G401 (cell line): Measurements from ENCODE around the gene UGT1A7. TPM values are rescaled to one million over a fixed set of nuclear protein-coding genes. Genes with fewer than 3 reads are reported as not detected.
A peak's percentile ranks its signal among the peaks of the same experiment; 100 is the strongest.
"Not testable (repeated sequence)": the region's sequence is repeated elsewhere in the genome, so short reads cannot be mapped to it uniquely, and the experiment has no call there.

Experiments used
- DNase-seq: peaks from one replicate; pipeline ENCODE4 v3.0.0-alpha.2; 2015; ENCODE audit warnings: low spot score
- in situ Hi-C: cut with HindIII; loops from 2 replicates; pipeline ENCODE4 v1.10.0; 2016; ENCODE audit warnings: low sequenced_read_pairs, mixed read lengths
- total RNA-seq: library from RNA; depleted of rRNA; stranded (reverse); fragments of >200 nt; shearing (Covaris generic); gene quantifications from 2 replicates; pipeline ENCODE4 v1.2.3, GENCODE V29; 2014

Gene UGT1A7
- total RNA-seq, 1 experiment from 2014 or later = not detected

- in situ Hi-C loops = no loop called here
- no peak for DNase-seq
These were observed 26.4 kb downstream of the UGT1A7 start for GRCh38 chr2:233707940-233708644.

DNA sequence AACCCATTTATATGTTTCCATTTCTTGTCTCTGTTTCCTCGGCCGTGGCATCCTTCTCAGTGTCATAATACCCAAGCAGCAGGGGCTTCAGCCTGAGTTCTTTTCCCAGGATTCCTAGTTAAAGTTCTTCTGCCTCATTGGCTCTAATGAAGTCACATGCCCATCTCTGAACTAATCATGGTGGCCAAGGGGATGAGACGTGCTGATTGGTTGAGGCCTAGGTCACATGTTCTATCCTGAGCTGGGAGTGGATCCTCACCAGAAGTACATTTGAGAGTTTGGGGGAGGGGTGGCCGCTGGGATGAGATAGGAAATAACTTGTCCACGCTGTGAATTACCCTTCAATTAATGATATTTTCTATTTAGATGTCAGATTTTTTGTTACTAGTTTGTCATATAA, 27.2 kb downstream of the UGT1A7 start:
- no peak for DNase-seq
- in situ Hi-C loops = no loop called here

DNA sequence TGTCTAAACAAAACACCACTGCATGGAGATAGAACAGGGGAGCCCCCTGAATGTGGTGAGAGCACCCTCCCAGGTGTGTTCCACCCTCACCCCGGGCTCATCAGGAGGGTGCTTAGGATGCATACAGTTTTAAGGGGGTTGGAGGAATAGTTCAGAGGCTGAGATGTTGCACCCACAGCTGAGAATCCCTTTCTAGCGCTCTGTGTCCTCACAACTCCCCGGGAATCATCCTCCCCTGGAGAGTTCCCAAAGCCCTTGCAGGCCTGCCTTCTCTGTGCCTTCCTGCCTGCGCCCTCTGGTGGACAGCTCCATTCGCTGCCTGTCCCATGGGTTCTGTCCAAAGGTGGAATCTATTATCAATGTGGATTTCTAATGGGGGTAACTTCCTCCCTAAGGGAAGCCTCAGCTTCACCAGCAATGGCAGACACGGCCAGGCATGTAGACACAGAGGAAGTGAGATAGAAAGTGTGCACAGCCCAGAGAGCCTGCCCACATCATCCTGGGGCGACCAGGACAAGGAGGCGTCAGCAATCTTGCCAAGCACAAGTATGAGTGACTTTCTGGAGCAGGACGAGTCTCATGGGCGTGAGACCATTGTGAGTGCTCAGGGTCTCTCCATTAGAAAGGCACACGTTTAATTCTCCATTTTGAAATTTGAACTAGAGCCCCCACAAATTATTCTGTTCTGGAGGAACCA, 29.8 kb downstream of the UGT1A7 start:
- in situ Hi-C loops = no loop called here
- DNase-seq = peak; percentile 53

DNA sequence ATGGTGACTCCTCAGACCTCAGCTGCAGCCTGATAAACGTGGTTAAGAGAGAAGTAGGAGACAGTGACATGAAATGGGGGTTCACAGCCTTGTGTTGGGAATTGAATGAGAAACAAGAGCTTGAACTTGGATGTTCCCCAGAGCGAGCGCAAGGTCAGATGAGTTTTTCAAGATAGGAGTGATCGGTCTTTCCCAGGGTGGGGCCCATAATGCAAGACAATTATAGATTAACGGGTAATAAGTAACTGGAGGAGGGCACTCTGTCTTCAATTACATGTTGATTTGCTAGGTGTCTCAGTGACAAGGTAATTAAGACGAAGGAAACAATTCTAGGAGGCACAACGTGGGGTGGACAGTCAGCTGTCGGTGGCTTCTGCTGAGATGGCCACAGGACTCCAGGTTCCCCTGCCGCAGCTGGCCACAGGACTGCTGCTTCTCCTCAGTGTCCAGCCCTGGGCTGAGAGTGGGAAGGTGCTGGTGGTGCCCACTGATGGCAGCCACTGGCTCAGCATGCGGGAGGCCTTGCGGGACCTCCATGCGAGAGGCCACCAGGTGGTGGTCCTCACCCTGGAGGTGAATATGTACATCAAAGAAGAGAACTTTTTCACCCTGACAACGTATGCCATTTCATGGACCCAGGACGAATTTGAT, 31.0 kb downstream of the UGT1A7 start, which contains the start of gene UGT1A5:
TSS of gene UGT1A5 (plus strand) at position 297 of the 651 bp plus-strand sequence. CDS start at position 382, 85 bp downstream.
- in situ Hi-C loops = no loop called here
- no peak for DNase-seq

DNA sequence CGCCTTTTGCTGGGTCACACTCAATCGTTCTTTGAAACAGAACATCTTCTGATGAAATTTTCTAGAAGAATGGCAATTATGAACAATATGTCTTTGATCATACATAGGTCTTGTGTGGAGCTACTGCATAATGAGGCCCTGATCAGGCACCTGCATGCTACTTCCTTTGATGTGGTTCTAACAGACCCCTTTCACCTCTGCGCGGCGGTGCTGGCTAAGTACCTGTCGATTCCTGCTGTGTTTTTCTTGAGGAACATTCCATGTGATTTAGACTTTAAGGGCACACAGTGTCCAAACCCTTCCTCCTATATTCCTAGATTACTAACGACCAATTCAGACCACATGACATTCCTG, 31.5 kb downstream of the UGT1A7 start:
- DNase-seq = no peak
- in situ Hi-C loops = no loop called here

DNA sequence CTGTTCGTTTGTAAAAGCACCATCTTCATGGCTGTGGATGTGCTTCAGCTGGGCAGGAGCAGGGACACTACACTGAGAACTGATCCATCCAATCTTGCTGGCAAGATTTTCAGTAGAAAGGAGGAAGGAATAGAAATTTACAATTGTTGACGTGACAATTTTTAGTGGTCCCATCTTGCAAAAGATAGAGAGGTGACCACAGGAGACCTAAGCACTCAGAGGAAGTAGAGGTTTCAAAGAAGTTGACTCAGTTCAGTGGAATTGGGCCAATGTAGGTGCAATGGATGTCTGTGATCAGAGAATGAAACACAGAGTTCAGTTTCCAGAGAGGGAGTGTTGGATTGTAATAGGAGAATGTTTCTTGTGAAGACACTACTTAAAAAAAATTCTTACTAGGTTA, 32.4 kb downstream of the UGT1A7 start:
- in situ Hi-C loops = no loop called here
- DNase-seq = no peak

DNA sequence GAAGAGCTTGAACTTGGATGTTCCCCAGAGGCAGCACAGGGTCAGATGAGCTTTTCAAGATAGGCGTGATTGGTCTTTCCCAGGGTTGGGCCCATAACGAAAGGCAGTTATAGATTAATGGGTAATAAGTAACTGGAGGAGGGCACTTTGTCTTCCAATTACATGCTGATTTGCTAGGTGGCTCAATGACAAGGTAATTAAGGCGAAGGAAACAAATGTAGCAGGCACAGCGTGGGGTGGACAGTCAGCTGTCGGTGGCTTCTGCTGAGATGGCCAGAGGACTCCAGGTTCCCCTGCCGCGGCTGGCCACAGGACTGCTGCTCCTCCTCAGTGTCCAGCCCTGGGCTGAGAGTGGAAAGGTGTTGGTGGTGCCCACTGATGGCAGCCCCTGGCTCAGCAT, 36.9 kb downstream of the UGT1A7 start, which contains the start of gene UGT1A4:
TSS of gene UGT1A4 (plus strand) at position 185 of the 400 bp plus-strand sequence. CDS start at position 270, 85 bp downstream.
- no peak for DNase-seq
- in situ Hi-C loops = no loop called here

DNA sequence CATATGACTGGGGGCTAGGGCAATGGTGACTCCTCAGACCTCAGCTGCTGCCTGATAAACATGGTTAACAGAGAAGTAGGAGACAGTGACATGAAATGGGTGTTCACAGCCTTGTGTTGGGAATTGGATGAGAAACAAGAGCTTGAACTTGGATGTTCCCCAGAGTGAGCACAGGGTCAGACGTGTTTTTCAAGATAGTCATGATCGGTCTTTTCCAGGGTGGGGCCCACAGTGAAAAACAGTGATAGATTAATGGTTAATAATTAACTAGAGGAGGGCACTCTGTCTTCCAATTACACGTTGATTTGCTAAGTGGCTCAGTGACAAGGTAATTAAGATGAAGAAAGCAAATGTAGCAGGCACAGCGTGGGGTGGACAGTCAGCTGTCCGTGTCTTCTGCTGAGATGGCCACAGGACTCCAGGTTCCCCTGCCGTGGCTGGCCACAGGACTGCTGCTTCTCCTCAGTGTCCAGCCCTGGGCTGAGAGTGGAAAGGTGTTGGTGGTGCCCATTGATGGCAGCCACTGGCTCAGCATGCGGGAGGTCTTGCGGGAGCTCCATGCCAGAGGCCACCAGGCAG, 47.1 kb downstream of the UGT1A7 start, which contains the start of gene UGT1A3:
TSS of gene UGT1A3 (plus strand) at position 320 of the 579 bp plus-strand sequence. CDS start at position 405, 85 bp downstream.
- in situ Hi-C loops = no loop called here
- DNase-seq = no peak

DNA sequence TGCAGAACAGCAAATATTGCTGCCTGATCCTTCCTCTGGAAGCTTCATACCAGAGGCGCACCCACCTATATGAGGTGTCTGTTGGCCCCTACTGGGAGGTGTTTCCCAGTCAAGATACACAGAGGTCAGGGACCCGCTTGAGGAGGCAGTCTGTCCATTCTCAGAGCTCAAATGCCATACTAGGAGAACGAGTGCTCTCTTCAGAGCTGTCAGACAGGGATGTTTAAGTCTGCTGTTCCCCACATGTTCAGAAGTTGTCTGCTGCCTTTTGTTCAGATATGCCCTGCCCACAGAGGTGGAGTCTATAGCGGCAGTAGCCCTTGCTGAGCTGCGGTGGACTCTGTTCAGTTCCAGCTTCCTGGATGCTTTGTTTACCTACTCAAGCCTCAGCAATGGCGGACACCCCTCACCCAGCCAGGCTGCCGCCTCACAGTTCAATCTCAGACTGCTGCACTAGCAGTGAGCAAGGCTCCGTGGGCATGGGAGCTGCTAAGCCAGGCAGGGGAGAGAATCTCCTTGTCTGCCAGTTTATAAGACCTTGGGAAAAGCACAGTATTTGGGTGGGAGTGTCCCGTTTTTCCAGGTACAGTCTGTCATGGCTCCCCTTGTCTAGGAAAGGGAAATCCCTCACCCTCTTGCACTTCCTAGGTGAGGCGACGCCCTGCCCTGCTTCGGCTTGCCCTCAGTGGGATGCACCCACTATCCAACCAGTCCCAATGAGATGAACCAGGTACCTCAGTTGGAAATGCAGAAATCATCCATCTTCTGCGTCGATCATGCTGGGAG, 55.4 kb downstream of the UGT1A7 start:
- in situ Hi-C loops = not testable (repeated sequence)

DNA sequence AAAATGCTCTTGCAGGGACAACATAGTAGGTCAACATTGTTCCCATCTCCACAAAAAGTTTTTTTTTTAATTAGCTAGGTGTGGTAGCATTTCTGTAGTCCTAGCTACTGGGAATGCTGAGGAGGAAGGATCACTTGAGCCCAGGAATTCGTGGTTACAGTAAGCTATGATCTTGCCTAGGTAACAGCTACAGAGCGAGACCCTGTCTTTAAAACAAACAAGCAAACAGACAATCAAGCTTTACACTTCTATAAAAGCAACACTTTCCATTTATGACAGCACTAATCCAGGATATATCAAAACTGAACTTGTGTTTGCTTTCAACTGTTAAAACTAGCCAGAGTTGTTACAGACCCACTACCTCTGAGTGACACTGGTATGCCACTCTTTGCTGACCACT, 59.2 kb downstream of the UGT1A7 start:
- no peak for DNase-seq
- in situ Hi-C loops = no loop called here

More for the DNA sequence above, 55.4 kb downstream of the UGT1A7 start:
- DNase-seq = not testable (repeated sequence)

DNA sequence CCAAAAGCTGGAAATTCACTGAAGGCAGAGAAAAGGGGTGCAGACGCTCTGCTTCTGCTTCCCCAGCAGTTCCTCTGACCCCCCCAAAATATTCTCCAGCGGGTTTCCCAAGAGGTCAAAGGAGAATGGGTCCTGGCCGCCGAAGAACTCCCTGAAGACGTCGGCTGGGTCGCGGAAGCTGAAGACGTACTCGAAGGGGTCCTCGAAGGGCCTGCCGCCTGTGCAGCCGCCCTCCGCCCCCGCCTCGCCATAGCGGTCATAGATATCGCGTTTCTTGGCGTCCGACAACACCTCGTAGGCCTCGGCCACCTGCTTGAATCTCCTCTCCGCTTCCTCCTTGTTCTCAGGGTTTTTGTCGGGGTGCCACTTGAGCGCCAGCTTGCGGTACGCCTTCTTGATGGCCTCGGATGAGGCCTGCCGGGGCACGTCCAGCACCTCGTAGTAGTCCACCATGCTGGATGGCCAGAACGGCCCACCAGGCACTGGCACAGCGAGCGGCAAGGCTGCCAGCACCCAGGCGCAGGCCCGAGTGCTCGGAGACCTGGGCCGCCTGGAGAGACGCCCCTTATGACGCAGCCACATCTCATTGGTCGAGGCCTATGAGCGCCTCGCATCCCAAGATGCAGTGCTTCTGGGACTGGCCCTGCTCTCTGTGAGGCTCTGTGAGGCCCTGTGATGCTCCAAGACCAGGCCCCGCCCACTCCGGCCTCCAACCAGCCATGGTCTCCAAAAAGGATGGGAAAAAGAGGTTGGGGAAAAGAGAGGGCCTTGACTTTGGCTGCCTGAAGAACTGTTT, 62.0 kb downstream of the UGT1A7 start:
- in situ Hi-C loops = no loop called here
- no peak for DNase-seq

- in situ Hi-C loops = no loop called here
- DNase-seq = no peak
These were observed 63.5 kb downstream of the UGT1A7 start for GRCh38 chr2:233745073-233745755.

- DNase-seq, in situ Hi-C loops: not testable (repeated sequence)
These were observed 64.1 kb downstream of the UGT1A7 start for GRCh38 chr2:233745838-233746237.

DNA sequence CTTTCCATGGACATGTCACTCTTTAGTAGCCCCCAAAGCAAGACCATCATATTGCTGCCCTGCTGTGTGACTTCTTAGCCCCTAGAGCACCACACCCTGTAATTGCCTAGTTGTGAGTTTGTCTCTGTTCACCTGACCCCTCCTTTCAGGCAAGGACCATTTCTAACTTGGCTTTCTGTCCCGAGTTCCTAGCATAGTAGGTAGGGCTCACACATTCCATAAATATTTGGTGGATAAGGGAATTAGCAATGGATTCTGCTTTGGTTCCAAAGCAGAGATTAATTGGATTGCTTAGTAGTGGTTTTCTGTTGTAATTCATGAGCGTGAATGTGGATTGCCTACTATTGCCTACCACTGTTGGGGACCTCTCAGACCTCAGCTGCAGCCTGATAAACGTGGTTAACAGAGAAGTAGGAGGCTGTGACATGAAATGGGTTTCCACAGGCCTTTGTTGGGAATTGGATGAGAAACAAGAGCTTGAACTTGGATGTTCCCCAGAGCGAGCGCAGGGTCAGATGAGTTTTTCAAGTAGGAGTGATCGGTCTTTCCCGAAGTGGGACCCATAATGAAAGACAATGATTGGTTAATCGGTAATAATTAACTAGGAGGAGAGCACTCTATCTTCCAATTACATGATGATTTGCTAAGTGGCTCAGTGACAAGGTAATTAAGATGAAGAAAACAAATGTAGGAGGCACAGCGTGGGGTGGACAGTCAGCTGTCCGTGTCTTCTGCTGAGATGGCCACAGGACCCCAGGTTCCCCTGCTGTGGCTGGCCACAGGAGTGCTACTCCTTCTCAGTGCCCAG, 65.0 kb downstream of the UGT1A7 start:
- no peak for DNase-seq
- in situ Hi-C loops = no loop called here

GRCh38 chr2:233747283-233747544, 65.5 kb downstream of the UGT1A7 start:
- DNase-seq = no peak
- in situ Hi-C loops = no loop called here

DNA sequence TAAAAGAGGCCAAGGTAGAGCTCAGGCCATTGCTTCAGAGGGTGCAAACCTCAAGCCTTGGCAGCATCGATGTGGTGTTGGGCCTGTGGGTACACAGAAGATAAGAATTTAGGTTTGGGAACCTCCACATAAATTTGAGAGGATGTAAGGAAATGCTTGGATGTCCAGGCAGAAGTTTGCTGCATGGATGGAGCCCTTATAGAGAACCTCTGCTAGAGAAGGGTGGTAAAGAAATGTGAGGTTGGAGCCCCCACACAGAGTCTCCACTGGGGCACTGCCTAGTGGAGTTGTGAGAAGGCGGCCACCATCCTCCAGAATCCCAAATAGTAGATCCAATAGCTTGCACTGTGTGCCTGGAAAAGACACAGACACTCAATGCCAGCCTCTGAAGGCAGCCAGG, 69.0 kb downstream of the UGT1A7 start:
- in situ Hi-C loops, DNase-seq: not testable (repeated sequence)
